ENCODE data around the gene RHOC. TPM values are rescaled to one million over a fixed set of nuclear protein-coding genes. Genes with fewer than 3 reads are reported as not detected.

RHOC gene
- polyA plus RNA-seq, 2 donors, result 53.0 to 89.5 TPM

Other genes starting within 250 kb of the RHOC start
- 1 to 10 TPM; 2.2 to 3.2 TPM for gene WNT2B, start 198.2 kb downstream of the RHOC start, polyA plus RNA-seq
- gene ST7L, start 88.0 kb downstream of the RHOC start, polyA plus RNA-seq, result 10 to 100 TPM in 1 of 2 donors, 1 to 10 TPM in 1; 8.9 to 12.0 TPM
- 100 to 1,000 TPM in 1 of 2 donors, 10 to 100 TPM in 1; 88.1 to 115 TPM for gene CAPZA1, start 87.3 kb downstream of the RHOC start, polyA plus RNA-seq
- 10 to 100 TPM; 43.2 to 67.6 TPM for gene MOV10, start 32.5 kb downstream of the RHOC start, polyA plus RNA-seq
- gene PPM1J, start 8.2 kb upstream of the RHOC start, polyA plus RNA-seq, result 1 to 10 TPM; 2.8 to 3.5 TPM
- gene SLC16A1, start 249.1 kb upstream of the RHOC start, polyA plus RNA-seq, result 10 to 100 TPM in 1 of 2 donors, 1 to 10 TPM in 1; 7.4 to 13.0 TPM

All from esophagus (tissue), 2 donors.